ENCODE data around the gene FBRSL1.

FBRSL1 gene

DNA sequence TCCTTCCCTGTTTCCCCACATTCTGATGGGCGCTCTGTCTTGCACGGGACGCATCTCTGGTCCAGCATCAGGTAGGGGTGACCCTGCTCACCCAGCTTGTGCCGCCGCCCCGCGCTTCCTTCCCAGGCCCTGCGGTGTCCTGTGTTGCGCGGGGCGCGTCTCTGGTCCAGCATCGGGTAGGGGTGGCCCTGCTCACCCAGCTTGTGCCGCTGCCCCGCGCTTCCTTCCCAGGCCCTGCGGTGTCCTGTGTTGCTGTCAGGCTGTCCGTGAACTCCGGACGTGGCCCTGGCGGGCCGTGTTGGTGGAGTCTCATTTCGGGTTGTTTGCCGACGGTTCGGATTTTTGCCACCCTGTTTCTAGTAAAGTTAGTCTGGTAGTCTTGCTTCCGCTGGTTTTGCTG is 6.8 kb downstream of the FBRSL1 start:
- DNase-seq (ENCODE audit: low read depth): no peak
- no peak overlapping the region for H3K4me3 ChIP-seq (ENCODE audit: control insufficient read depth, low read depth, low read length)
- TF ChIP-seq, protein P1, sequence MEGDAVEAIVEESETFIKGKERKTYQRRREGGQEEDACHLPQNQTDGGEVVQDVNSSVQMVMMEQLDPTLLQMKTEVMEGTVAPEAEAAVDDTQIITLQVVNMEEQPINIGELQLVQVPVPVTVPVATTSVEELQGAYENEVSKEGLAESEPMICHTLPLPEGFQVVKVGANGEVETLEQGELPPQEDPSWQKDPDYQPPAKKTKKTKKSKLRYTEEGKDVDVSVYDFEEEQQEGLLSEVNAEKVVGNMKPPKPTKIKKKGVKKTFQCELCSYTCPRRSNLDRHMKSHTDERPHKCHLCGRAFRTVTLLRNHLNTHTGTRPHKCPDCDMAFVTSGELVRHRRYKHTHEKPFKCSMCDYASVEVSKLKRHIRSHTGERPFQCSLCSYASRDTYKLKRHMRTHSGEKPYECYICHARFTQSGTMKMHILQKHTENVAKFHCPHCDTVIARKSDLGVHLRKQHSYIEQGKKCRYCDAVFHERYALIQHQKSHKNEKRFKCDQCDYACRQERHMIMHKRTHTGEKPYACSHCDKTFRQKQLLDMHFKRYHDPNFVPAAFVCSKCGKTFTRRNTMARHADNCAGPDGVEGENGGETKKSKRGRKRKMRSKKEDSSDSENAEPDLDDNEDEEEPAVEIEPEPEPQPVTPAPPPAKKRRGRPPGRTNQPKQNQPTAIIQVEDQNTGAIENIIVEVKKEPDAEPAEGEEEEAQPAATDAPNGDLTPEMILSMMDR (IDR thresholded peaks at IDR 0.05; ENCODE audit: control insufficient read depth, insufficient read depth, low read depth, low read length, missing control alignments): no peak

DNA sequence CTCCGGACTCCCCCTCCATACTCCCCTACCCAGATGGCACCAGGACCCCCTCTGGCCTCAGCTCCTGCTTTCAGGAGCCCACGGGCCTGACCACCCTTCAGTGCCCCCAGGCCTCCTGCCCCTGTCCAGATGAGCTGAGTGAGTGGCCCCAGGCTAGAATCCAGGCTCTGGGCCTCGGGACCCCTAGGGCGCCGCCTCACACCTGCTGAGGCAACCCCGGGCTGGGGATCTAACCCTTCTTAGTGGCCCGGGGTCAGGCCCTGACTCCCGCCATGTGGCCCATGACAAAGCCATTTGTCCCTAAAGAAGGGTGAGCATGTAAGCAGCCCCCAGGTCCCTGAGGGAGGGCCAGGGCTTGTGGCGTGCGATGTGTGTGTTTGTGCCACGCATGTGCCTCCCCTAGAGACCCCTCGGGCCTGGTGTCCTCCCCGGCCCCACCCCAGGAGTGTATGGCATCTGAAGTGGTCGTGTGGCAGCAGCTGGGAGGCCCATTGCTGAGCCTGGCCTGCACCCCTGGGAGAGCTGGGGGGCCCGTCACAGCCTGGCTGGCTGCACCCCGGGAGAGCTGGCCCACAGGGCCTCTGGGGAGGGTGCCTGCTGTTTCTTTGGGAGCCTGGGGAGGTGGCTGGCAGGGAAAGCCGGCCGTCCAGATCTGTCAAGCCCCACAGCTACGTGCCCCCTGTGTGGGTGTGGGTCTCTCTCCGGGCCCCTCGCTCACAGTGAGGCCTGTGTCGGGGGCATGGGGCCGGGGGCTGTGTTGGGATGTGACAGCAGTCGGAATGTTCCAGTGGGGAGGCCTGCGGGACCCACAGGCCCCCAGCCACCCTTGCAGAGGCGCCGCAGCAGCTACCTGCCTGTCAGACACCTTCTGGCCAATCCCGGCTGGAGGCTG is 7.8 kb downstream of the FBRSL1 start:
- TF ChIP-seq, protein P1 (IDR thresholded peaks at IDR 0.05; ENCODE audit: control insufficient read depth, insufficient read depth, low read depth, low read length, missing control alignments): no peak
- no peak for DNase-seq (ENCODE audit: low read depth)
- no peak overlapping the region for H3K4me3 ChIP-seq (ENCODE audit: control insufficient read depth, low read depth, low read length)

DNA sequence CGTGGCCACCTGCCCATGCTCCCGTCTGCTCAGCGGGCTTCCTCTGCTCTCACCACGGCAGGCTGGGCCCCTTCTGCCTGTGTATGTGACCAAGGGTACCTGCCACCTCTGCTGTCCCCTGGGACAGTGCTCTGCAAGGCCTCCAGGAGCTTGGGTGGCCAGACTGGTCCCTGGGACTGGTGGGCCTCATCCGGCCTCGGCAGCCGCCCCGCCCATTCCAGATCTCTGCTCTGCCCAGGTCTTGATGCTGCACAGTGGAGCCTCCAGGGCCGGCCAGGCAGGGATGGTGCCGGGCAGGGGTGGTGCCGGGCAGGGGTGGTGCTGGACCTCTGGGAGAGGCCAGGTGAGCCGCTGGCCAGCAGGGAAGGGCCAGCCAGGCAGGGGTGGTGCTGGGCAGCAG is 9.0 kb downstream of the FBRSL1 start:
- no peak for DNase-seq (ENCODE audit: low read depth)
- TF ChIP-seq, protein P1 (IDR thresholded peaks at IDR 0.05; ENCODE audit: control insufficient read depth, insufficient read depth, low read depth, low read length, missing control alignments): no peak
- H3K4me3 ChIP-seq (ENCODE audit: control insufficient read depth, low read depth, low read length): no peak overlapping the region

DNA sequence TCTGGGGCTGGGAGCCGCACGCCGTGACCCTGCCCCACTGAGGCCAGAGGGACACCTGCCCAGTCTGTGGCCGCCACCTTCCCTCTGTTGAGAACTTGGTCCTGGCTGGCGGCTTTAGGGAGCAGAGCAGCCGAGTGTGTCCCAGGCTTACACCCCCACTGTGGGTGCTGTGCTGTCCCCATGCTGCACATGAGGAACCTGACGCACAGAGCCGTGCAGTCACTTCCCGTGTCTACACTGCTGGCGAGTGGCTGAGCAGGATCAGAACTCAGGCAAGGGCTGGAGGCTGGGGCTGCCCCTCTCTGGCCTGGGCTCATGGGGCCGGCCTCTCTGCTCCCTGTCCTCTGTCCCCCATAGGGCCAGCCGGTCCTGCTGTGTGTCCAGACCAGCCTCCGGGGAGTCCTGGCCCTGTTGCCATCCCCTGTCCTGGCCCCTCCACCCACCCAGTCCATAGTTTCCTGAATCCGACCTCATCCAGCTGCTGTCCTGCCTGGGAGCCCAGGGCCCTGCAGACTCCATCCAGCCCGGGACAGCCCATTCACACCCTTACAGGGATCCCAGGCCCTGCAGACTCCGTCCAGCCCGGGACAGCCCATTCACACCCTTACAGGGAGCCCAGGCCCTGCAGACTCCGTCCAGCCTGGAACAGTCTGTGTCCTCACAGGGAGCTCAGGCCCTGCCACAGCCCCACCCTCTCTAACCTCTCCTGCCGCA is 10.3 kb downstream of the FBRSL1 start:
- H3K4me3 ChIP-seq (ENCODE audit: control insufficient read depth, low read depth, low read length): no peak overlapping the region
- DNase-seq (ENCODE audit: low read depth): no peak
- TF ChIP-seq, protein P1 (IDR thresholded peaks at IDR 0.05; ENCODE audit: control insufficient read depth, insufficient read depth, low read depth, low read length, missing control alignments): no peak

DNA sequence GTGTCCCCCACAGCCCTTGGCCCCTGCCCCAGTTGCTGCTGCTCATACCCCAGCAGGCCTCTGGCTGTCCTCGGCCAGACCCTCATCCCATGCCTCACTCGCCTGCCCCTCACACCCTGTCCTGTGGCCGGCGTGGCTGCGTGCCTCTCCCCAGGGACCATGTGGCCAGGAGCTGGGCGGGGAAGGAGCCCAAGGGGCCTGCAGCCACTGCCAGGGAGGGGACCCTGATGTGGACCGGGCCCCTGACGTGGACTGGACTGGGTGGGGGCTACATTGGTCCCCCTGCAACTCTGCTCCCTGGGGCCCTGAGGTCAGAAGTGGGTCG is 10.9 kb downstream of the FBRSL1 start:
- no peak for DNase-seq (ENCODE audit: low read depth)

DNA sequence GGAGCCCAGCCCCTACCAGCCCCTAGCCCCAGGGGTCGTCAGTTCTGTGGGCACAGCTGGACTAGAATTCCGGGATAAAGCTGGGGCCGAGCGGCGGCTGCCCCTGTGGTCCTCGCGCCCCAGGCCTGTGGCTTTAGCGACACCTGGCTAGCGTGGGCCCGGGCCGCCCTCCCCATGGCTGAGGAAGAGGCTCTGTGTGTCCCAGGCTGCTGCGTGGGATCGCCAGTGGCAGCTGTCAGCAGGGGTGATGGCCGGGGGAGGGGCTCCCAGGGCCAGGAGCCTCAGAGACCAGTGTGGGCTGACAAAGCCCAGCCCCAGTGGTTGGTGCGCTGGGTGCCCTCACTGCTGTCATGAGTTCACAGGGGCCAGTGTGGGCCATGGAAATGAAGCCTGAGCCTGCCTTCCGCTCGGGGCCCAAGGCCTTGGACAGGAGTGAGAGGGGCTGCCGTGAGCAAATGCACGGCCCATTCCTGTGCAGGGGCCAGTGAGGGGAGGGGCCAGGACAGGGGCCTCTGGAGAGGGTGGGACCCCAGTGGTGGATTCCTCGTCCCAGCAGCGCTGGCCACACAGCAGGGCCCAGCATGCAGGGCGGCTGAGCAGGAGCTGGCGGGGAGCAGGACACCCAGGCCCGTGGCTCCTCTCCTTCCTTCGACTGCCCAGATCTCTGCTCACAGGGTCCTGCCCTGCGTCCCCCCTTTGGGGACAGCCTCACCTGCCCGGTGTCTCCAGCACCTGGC is 11.4 kb downstream of the FBRSL1 start:
- TF ChIP-seq, protein P1 (IDR thresholded peaks at IDR 0.05; ENCODE audit: control insufficient read depth, insufficient read depth, low read depth, low read length, missing control alignments): no peak
- no peak overlapping the region for H3K4me3 ChIP-seq (ENCODE audit: control insufficient read depth, low read depth, low read length)
- no peak for DNase-seq (ENCODE audit: low read depth)

More for the DNA sequence above, 10.9 kb downstream of the FBRSL1 start:
- TF ChIP-seq, protein P1 (IDR thresholded peaks at IDR 0.05; ENCODE audit: control insufficient read depth, insufficient read depth, low read depth, low read length, missing control alignments): no peak
- no peak overlapping the region for H3K4me3 ChIP-seq (ENCODE audit: control insufficient read depth, low read depth, low read length)
